Neural cell (in vitro differentiated cells): ENCODE data around the gene CRTC1.

Experiments
- EZH2 ChIP-seq: fragments of 200-600, 300-800 bp; shearing (Covaris generic), sonication (generic); IDR thresholded peaks from 2 replicates; pipeline ENCODE4 v1.6.1; 2014; ENCODE audit warnings: antibody characterized with exemption, low read length, borderline replicate concordance, mild to moderate bottlenecking; ENCODE audit not compliant: insufficient read depth, poor library complexity, severe bottlenecking
- POLR2AphosphoS5 ChIP-seq: IDR thresholded peaks from 2 replicates; pipeline ENCODE4 v1.6.1; 2012
- SMC3 ChIP-seq: fragments of 450-650 bp; conservative IDR thresholded peaks from 2 replicates; pipeline ENCODE4 v1.6.1; 2014; ENCODE audit warnings: antibody characterized with exemption, mild to moderate bottlenecking, moderate library complexity; ENCODE audit not compliant: poor library complexity
- TAF1 ChIP-seq: IDR thresholded peaks from 2 replicates; pipeline ENCODE4 v1.6.1; 2012; ENCODE audit warnings: low read depth
- TF ChIP-seq, protein P1 (sequence below): fragments of 450-650 bp; IDR thresholded peaks from 2 replicates; pipeline ENCODE4 v1.5.1; 2014; ENCODE audit warnings: antibody characterized with exemption, mild to moderate bottlenecking, moderate library complexity; ENCODE audit not compliant: poor library complexity, severe bottlenecking

- no peak for TF ChIP-seq TAF1
- no peak for TF ChIP-seq SMC3
- TF ChIP-seq, protein P1, sequence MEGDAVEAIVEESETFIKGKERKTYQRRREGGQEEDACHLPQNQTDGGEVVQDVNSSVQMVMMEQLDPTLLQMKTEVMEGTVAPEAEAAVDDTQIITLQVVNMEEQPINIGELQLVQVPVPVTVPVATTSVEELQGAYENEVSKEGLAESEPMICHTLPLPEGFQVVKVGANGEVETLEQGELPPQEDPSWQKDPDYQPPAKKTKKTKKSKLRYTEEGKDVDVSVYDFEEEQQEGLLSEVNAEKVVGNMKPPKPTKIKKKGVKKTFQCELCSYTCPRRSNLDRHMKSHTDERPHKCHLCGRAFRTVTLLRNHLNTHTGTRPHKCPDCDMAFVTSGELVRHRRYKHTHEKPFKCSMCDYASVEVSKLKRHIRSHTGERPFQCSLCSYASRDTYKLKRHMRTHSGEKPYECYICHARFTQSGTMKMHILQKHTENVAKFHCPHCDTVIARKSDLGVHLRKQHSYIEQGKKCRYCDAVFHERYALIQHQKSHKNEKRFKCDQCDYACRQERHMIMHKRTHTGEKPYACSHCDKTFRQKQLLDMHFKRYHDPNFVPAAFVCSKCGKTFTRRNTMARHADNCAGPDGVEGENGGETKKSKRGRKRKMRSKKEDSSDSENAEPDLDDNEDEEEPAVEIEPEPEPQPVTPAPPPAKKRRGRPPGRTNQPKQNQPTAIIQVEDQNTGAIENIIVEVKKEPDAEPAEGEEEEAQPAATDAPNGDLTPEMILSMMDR, result no peak
- TF ChIP-seq EZH2, result no peak
- no peak for TF ChIP-seq POLR2AphosphoS5
Observed at GRCh38 chr19:18800079-18800478, 116.6 kb downstream of the CRTC1 start.
